Measurements from ENCODE around the gene NECTIN2.
"Not testable (repeated sequence)": the region's sequence is repeated elsewhere in the genome, so short reads cannot be mapped to it uniquely, and the experiment has no call there.

NECTIN2 gene

GRCh38 chr19:44900328-44901244 is 54.5 kb downstream of the NECTIN2 start:
- DNase-seq (ENCODE audit: low read depth) = no peak
- H3K4me3 ChIP-seq (ENCODE audit: low read depth, low read length) = no peak overlapping the region

GRCh38 chr19:44903216-44903601 is 57.1 kb downstream of the NECTIN2 start:
- no peak overlapping the region for H3K4me3 ChIP-seq (ENCODE audit: low read depth, low read length)
- DNase-seq (ENCODE audit: low read depth) = no peak

GRCh38 chr19:44903602-44904425 is 57.7 kb downstream of the NECTIN2 start:
- no peak overlapping the region for H3K4me3 ChIP-seq (ENCODE audit: low read depth, low read length)
- no peak for DNase-seq (ENCODE audit: low read depth)

GRCh38 chr19:44904426-44904994 is 58.4 kb downstream of the NECTIN2 start:
- DNase-seq (ENCODE audit: low read depth) = no peak
- no peak overlapping the region for H3K4me3 ChIP-seq (ENCODE audit: low read depth, low read length)

GRCh38 chr19:44905437-44906160 is 59.5 kb downstream of the NECTIN2 start, which contains the start of gene APOE:
APOE (plus strand) TSS chr19:44905796; CDS start chr19:44906625, 829 bp downstream.
- peak within 1 kb of the TSS; percentile 47 for H3K4me3 ChIP-seq (ENCODE audit: low read depth, low read length)
- no peak for DNase-seq (ENCODE audit: low read depth)

GRCh38 chr19:44907613-44908012 is 61.5 kb downstream of the NECTIN2 start:
- DNase-seq (ENCODE audit: low read depth) = no peak
- no peak overlapping the region for H3K4me3 ChIP-seq (ENCODE audit: low read depth, low read length)

- DNase-seq (ENCODE audit: low read depth) = no peak
- H3K4me3 ChIP-seq (ENCODE audit: low read depth, low read length) = no peak overlapping the region
Observed at GRCh38 chr19:44908074-44908835, 62.2 kb downstream of the NECTIN2 start.

- no peak for DNase-seq (ENCODE audit: low read depth)
Observed at GRCh38 chr19:44908836-44909261, 62.8 kb downstream of the NECTIN2 start.

GRCh38 chr19:44909775-44910174 is 63.7 kb downstream of the NECTIN2 start:
- H3K4me3 ChIP-seq (ENCODE audit: low read depth, low read length) = no peak overlapping the region
- no peak for DNase-seq (ENCODE audit: low read depth)

More at GRCh38 chr19:44908836-44909261, 62.8 kb downstream of the NECTIN2 start:
- H3K4me3 ChIP-seq (ENCODE audit: low read depth, low read length) = no peak overlapping the region

GRCh38 chr19:44911896-44912295 is 65.8 kb downstream of the NECTIN2 start:
- H3K4me3 ChIP-seq (ENCODE audit: low read depth, low read length); DNase-seq (ENCODE audit: low read depth): not testable (repeated sequence)

- DNase-seq (ENCODE audit: low read depth) = peak; percentile 37
- no peak overlapping the region for H3K4me3 ChIP-seq (ENCODE audit: low read depth, low read length)
Observed at GRCh38 chr19:44912854-44913253, 66.8 kb downstream of the NECTIN2 start.

- peak overlapping the region; percentile 49 for H3K4me3 ChIP-seq (ENCODE audit: low read depth, low read length)
- DNase-seq (ENCODE audit: low read depth) = not testable (repeated sequence)
Observed at GRCh38 chr19:44913512-44914432, 67.7 kb downstream of the NECTIN2 start.

GRCh38 chr19:44914433-44915206 is 68.5 kb downstream of the NECTIN2 start, which contains the start of gene APOC1:
APOC1 (plus strand) TSS chr19:44914608; CDS start chr19:44914892, 284 bp downstream.
- H3K4me3 ChIP-seq (ENCODE audit: low read depth, low read length) = peak within 1 kb of the TSS; percentile 49
- DNase-seq (ENCODE audit: low read depth) = not testable (repeated sequence)

GRCh38 chr19:44924243-44924725 is 78.2 kb downstream of the NECTIN2 start:
- DNase-seq (ENCODE audit: low read depth) = no peak

GRCh38 chr19:44925114-44925891 is 79.2 kb downstream of the NECTIN2 start:
- no peak overlapping the region for H3K4me3 ChIP-seq (ENCODE audit: low read depth, low read length)

More at GRCh38 chr19:44924243-44924725, 78.2 kb downstream of the NECTIN2 start:
- no peak overlapping the region for H3K4me3 ChIP-seq (ENCODE audit: low read depth, low read length)

More at GRCh38 chr19:44925114-44925891, 79.2 kb downstream of the NECTIN2 start:
- DNase-seq (ENCODE audit: low read depth) = peak; percentile 86
